HG03520 (cell line): ENCODE data around the gene C18orf63.
A peak's percentile ranks its signal among the peaks of the same experiment; 100 is the strongest.
"Not testable (repeated sequence)": the region's sequence is repeated elsewhere in the genome, so short reads cannot be mapped to it uniquely, and the experiment has no call there.

Experiments used
- ATAC-seq: cut with Tn5 transposase; IDR thresholded peaks from one replicate; pipeline ENCODE4 v1.9.1; 2021; ENCODE audit warnings: mild to moderate bottlenecking, moderate library complexity; ENCODE audit not compliant: unreplicated experiment

C18orf63 gene

DNA sequence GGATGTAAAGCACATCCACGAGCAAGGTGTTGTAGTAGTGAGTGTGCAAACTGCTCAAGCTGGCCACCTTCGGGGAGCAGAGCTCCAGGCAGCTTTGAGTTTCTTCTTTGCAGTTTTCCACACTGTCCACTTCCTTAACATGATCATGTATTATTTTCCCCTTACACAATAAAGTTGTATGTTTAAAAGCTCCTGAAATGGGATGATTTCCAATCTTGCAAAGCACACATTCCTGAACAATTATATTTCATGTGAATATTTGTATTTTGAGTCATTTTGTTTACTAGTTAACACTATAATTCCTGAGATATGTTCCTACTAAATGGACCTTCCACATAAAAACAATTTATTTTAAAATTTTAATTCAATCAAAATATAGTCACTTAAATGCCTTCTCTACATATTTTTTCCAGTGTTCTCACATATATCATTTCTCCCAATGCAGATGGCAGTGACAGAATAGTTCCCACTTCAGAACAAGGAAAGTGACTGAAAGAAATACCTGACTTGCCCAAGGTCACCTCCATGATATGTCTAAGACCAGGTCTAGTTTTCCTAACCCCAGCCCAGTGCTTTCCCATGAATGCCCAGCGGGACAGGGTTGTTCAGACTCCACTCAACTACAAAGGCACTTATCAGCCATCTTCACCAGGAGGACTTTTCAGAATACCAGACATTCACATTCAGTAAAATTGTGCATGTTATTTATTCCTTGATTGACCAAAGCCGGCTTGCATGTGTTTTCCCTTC is 29.4 kb upstream of the C18orf63 start:
- no peak for ATAC-seq

DNA sequence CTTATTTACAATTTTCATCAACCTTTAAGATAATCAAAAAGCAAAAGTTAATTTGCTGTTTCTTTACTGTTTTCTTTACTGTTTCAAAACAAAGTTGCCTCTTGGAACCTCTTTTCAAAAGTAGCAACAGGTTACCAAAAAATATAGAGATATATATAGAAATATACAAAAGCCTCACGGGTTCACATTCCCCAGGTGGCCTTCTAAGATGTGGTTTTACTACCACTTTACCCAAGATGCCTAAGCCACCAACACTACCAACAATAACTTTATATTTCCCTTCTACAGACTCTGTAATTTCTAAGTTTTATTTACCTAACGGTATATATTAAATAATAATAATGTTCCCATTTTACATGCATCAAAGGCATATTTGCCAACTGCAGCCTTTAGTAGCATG is 28.8 kb upstream of the C18orf63 start:
- no peak for ATAC-seq

DNA sequence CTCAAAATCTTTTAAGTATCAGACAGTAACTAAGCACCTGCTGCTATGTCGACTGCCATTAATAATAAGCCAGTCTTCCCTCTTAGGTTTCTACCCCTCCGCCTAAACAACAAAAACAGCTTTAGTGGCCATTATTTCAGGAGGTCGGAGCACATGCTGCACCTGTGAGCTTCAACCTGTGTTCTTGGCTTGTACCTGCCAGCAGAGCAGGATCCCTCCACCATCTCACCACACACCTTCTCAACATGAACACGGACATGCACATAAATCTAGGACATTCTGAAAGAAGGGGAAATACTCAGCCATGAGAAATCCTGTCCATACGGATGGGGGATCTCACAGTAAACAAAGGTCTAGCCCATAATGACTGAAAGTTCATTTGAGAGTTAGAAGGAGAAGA is 27.6 kb upstream of the C18orf63 start:
- no peak for ATAC-seq

DNA sequence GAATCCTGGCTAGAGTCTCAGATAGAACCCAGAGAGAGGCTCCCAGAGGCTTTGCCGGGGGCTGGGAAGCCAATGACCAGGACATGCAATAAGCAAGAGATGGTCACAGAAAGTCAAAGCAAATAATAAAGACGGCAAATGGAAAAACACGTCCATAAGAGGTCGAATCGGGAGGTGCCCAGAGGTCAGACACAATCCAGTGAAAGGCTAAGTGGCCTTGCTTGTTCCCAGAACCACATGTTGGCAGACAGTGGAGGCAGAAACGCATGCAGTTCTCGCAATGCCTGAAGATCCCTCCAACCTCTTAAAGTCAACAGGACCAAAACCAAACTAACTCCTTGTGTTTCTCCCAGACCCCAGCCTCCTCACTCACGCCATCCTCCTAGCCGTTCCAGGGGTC is 26.9 kb upstream of the C18orf63 start:
- ATAC-seq = no peak

DNA sequence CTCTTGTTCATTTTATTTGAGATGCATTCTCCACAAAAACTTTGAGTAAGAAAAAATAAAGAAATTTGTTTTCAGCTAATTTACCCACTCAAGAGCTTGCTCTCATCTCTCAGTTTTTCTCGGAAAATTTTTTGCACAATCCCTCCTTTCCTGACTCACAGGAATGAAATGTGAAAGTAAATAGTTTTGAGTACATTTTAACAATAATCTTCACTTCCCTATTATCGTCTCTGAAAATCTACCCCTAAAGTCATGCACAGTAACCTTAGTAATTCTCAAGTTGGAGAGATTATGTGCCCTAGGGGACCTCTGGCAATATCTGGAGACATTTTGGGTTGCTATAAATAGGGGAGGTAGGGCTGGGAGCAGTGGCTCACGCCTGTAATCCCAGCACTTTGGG is 26.5 kb upstream of the C18orf63 start:
- ATAC-seq = no peak

DNA sequence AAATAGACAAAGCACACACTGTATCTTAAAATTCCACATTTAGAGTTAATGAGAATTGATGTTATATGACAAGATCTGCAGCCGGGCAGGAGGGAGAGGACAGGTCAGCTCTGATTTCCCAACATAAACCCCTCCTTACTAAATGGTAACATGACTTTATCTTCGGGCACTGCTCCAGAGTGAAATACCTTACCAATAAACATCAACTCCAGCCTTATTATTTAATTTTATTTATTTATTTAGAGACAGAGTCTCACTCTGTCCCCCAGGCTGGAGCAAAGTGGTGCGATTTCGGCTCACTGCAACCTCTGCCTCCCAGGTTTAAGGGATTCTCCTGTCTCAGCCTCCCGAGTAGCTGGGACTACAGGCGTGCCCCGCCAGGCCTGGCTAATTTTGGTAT is 25.6 kb upstream of the C18orf63 start:
- no peak for ATAC-seq

DNA sequence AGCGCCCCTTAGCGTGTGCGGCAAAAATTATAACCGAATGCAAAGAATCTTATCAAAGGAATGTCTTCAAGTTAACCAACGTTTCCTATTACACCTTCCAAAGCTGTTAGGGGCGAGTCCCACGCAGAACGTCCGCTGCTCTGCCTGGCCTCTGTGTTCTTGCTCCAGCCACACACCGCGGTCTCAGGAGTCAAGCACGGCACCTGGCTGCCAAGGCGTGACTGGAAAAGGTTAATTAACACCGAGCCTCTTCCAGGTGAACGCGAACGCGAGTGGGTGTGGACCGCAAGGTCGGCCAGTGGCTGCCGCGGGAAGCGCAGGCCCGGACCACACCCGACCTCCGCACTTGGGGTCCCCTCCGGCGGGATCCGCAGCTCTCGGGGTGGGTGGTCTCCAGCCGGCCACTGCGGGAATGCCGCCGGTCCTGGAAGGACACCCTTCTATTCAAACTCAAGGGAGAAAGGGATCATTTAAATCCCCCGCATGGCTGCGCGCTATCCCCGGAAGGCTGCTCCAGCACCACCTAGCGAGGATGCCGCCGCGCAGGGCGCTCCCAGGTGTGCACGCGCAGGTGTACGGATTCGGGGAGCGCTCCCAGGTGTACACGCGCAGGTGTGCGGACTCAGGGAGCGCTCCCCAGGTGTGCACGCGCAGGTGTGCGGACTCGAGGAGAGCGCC is 24.7 kb upstream of the C18orf63 start:
- ATAC-seq = no peak

DNA sequence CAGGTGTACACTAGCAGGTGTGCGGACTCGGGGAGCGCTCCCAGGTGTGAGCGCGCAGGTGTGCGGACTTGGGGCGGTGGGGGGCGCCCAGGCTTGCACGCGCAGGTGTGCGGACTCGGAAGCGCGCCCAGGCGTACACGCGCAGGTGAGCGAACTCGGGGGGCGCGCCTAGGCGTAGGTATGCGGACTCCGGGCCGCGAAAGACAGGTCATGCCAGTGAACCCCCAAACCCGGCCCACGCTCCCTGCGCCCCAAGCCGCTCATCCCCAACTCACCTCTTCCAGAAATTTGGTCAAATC is 24.2 kb upstream of the C18orf63 start:
- no peak for ATAC-seq

DNA sequence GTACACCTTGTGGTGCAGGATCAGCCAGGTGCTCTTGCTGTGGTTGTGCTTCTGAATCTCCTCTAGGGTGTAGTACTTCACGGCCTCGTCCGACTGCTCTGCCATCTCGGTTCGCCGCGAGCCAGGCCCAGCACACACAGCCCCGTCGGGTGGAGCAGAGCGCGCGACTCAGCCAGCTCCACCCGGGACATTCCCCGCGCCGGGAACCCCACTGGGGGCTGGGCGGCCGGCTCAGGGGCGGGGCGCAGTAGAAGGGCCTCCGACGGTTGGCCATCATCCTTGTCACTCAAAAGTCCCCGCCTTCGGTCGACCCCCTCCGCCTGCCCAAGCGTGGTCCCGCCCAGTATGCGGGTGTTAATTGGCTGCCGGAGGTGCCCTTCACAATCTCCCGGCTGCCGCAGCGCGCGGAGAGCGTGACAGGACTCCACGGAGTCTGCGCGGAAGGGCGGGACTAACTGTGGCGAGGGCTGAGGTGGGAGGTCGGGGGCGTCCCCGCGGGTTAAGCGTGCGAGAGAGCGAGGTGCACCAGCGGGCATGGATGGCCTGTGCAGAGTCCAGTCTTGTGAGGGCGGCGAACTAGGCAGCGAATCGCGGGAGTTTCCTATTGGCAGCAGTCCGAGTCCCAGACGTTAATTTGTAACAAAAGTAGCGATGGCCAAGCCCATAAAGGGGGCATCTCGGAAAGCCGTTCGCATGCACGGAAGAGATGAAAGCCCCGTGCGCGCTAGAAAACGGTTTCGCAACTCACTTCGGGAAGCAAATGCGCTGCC is 23.7 kb upstream of the C18orf63 start, which contains the start of gene CYB5A:
CYB5A (minus strand) TSS at position 193 of the 770 bp plus-strand sequence; CDS start at position 105, 88 bp downstream.
- ATAC-seq = peak; percentile 99

DNA sequence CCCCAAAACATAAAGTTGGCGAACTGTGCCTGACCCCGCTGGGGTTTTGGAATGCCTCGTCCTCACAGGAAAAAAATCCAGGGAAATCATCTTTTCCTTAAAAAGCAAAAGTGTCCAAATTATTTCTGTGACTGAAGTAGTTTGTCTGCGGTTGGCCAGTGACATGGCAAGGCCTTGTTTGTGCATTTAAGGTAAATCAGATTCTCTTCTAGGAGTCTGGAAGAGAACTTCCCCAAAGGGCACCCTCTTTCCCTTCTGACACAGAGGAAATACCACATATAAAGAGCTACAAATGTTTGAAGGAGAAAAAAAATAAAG is 23.1 kb upstream of the C18orf63 start:
- no peak for ATAC-seq

DNA sequence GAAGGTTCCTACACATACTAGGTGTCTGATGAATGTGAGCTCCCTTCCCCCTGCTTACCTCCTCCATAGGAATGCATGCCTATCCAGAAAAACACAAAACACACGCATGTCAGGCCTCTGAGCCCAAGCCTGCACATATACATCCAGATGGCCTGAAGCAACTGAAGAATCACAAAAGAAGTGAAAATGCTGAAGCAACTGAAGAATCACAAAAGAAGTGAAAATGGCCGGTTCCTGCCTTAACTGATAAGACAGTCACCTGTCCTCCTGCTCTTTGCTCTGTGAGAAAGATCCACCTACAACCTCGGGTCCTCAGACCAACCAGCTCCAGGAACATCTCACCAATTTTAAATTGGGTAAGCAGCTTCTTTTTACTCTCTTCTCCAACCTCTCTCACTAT is 22.7 kb upstream of the C18orf63 start:
- not testable (repeated sequence) for ATAC-seq

DNA sequence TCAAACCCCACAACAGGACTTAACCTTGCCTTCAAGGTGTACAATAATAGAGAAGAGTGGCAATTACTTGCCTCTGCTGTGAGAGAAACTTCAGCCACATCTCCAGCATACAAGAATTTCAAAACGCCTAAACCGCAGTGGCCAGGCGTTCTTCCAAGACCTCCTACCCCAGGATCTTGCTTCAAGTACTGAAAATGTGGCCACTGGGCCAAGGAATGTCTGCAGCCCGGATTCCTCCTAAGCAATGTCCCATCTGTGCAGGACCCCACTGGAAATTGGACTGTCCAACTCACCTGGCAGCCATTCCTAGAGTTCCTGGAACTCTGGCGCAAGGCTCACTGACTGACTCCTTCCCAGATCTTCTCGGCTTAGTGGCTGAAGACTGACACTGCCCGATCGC is 21.1 kb upstream of the C18orf63 start:
- no peak for ATAC-seq

DNA sequence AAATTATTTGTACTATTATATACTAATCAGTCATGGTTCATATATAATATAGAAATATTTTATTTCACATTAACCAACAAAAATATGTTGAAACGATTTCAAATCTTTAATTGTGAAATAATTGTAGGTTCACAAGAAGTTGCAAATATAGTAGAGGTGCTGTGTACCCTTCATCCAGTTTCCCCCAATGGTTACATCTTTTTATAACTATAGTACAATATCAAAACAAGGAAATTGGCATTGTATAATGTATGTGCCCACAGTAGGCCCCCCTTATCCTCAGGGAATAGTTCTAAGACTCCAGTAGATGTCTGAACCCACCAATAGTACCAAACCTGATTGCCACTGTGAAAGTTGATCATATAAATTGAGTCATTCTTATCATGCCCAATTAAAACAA is 16.5 kb upstream of the C18orf63 start:
- no peak for ATAC-seq

DNA sequence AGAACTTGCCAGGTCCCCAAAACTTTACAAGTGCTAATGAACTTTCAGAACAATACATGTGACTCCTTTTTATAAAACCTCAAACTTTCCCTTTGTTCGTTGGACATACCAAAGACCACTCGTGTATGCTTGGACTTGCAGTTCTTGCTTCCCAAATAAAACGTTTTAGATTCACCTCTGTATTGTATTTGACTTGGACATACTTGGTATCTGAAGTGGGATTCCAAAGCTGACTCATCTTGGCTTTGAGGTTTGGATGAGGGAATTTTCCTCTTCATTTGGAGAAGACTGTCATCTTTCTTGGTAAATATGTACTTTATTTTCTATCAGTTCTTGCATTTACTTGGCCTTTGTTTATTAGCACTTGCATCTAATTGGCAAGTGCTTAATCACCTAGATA is 15.9 kb upstream of the C18orf63 start:
- ATAC-seq = no peak

DNA sequence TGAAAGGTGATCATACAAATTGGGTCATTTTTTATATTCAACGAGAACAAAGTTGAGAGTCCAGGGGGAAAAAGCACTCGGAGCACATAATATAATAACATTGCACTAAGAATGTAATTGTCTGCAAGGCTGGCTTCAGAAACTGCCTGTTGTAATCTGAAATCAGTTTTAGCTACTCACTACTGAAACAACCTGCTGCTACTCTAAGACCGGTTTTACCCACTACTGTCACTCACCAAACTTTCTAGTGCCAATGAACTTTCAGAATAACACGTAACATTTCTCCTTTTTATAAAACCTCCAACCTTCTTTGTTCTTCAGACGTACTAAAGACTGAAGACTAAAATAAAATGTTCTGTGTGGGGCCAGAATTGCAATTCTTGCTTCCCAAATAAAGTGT is 12.3 kb upstream of the C18orf63 start:
- ATAC-seq = no peak

DNA sequence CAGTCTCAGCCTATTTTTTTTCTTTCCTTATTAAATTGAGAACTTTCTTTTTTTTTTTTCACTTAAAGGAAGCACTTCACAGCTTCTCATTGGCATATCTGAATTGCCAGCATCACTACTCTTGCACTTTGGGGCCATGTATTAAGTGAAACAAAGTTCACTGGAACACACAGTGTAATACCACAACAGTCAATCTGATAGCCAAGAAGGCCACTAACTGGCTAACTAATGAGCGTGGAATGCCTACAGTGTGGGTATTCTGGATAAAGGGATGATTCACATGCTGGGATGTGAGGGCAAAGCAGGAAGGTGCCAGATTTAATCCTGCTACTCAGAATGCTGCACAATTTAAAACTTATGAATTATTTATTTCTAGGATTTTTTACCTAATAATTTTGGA is 11.7 kb upstream of the C18orf63 start:
- no peak for ATAC-seq

DNA sequence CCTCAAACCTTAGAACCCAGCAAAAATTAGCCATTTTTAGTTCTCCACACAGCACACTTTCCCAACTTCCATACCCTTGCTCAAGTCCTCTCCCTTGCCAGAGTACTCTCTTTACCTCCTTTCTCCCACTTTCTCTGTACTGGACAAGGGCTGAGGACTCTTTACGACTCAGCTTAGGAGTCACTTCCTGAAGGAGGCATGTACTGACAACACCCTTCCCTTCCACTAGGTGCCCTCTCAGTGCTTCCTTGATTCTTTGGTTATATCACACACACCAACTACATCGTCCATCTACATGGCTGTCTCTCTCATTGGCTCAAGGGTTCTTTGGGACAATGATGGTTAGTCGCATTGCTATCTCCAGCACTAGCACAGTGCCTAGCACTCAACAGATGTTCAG is 5.2 kb upstream of the C18orf63 start:
- ATAC-seq = peak; percentile 84

DNA sequence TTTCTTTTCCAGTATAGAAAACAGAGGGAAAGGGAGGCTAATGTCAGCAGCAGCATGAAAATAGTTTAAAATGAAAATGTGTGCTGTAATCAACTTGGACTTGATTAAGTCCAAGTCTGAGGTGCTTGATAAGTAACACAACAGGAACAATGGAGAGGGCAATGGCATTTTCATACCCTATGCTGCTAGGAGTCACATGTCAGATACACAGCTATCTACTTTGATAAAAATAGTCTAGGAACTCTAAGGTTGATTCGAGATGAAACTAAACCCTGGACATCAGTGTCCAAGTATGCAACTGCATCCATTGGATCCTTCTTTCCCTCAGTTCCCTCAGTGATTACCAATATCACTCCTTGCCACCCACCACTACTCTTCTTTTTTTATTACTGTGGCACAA is 4.6 kb upstream of the C18orf63 start:
- no peak for ATAC-seq

DNA sequence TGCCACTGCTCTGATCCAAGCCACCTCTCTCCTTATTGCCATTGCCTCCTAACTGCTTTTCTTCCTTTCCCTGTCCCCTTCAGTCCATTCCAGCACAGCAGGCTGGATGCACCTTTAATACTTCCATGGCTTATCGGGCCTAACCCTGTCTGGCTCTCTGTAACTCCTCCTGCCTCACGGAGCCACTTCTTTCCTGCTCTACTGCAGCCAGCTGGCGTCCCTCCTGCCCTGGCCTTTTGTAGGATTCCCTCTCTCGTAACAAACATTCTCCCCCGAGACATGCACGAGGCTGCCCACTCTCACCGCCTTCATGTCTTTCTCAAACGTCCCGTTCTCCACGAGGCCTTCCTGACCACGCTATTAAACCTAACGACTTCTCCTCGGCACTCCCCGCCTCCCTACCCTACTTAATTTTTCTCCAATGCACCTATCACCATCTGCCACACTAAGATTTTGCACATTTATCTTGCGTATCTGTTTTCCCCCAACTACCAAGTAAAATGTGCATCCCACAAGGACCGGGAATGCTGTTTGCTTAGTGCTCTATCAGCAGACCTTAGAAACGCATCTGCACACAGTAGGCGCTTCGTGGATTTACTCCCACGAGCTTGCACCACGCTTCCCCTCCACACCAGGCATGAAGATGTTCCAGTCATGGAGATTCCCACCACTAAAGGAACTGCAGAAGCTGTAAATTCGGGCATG is 728 bp upstream of the C18orf63 start:
- no peak for ATAC-seq

DNA sequence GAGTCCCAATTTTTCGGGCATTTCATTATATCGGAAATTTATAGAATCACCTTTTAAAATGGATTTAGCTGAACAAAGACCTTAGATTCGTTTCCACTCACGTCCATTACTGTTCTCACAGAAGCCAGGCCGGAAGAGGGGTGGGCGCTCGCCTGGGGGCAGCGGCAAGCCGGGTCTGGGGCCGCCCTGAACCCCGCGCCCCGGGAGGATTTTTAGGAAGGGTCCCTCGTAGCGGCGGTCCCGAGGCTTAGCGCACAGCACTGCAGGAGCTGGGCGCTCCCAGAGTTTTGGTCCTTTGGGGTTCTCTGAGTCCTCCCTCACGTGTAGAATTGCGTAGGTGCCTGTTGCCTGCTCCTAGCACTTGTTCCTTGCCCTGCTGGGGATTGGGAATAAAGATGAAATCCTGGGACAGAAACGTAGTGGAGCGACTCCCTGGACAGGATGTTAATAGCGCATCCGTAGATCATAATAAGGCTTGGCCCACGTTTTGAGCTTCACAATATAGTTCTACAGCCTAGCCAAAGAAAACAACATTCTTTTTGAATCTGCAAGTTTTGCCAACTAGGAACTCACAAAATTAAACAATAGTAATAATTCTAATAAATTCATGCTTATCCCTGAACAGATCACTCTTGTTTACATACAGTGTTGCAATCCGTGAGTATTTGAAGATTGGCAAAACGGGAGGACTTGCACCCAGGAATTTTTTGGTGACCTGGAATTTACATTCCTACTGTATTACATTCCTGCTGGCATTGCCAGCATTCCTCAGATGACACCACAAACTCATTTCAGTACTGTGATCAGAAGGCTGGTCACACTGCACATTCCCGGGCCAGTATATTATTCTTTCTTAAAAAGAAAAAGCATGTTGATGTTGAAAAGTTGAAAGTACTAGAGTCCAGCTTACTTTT is 875 bp downstream of the C18orf63 start:
- ATAC-seq = no peak

DNA sequence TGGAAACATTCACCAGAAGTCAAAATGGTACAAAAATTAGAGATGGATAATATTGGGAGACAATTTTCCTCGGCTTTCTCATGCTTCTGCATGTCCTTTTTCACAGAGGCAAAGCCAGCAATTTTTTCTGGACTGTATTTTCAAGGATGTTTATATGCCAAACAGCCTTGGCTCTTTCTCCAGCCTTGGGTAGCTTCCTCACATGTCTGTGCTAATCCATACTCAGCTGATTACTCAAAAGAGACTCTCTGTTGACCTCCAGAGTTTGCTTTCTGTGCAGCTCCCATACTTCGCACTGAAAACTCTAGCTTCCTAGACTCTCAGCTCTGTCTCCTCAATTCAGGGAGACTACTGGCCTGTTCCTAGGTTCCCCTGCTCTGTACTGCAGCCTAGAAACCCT is 10.6 kb downstream of the C18orf63 start:
- ATAC-seq = no peak
